ENCODE data around the gene SEMA3B. TPM values are rescaled to one million over a fixed set of nuclear protein-coding genes. Genes with fewer than 3 reads are reported as not detected.

Gene SEMA3B
- total and polyA plus RNA-seq, 2 donors from 2014 or later: 96.1 to 99.9 TPM

DNA sequence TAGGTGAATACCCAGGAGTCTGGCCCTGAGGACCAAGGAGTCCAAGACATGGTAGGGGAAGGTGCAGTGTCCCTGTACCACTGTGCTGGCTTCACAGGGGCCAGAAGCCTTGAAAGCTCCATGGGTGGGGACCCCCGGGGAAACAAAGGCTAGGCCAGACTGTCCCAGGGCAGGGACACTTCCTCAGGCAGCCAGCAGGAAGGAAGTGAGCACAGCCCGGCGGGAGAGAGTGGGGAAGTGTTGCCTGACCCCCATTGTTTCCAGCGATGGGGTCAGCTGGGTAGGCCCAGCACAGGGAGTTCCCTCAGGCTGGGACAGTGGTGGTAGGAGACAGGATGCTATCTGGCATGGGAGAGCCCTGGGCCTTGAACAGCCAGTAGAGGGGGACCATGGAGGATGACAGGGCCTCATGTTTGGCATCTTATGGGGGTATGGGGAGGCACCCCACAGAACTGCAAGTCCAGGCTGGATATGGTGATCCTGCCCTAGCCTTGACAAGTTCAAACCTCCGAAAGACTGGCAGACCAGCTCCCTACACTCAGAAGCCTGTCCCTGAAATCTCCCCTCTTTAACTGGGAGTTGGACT, 54.8 kb downstream of the SEMA3B start:
- H3K27me3 ChIP-seq (ENCODE audit: control insufficient read depth, insufficient read depth, low read length): no peaks in the 10 kb centered on the region
- no peaks in the 10 kb centered on the region for H3K9me3 ChIP-seq (ENCODE audit: control insufficient read depth in 2 of 3, insufficient read depth in 1 of 3, low read length in 3 of 3)
- FAIRE-seq (no peak), DNase-seq (peak in 1 of 5 donors; percentile 63)
- peaks cover 3 to 15% (median 12%) of the 10 kb centered on the region in 3 donors for H3K36me3 ChIP-seq (ENCODE audit: control insufficient read depth in 2 of 3, insufficient read depth in 3 of 3, low read length in 3 of 3)
- TF ChIP-seq, protein P1, sequence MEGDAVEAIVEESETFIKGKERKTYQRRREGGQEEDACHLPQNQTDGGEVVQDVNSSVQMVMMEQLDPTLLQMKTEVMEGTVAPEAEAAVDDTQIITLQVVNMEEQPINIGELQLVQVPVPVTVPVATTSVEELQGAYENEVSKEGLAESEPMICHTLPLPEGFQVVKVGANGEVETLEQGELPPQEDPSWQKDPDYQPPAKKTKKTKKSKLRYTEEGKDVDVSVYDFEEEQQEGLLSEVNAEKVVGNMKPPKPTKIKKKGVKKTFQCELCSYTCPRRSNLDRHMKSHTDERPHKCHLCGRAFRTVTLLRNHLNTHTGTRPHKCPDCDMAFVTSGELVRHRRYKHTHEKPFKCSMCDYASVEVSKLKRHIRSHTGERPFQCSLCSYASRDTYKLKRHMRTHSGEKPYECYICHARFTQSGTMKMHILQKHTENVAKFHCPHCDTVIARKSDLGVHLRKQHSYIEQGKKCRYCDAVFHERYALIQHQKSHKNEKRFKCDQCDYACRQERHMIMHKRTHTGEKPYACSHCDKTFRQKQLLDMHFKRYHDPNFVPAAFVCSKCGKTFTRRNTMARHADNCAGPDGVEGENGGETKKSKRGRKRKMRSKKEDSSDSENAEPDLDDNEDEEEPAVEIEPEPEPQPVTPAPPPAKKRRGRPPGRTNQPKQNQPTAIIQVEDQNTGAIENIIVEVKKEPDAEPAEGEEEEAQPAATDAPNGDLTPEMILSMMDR (IDR thresholded peaks at IDR 0.05; ENCODE audit: borderline replicate concordance, extremely low read depth, insufficient read depth): no peak
- intact Hi-C loops (cut with DNase I): no loop called here
- H3K4me3 ChIP-seq (ENCODE audit: low read length in 3 of 3): peak overlapping the region in 1 of 3 donors; percentile 25
- peak overlapping the region in 1 of 3 donors; percentile 38 for H3K9ac ChIP-seq (ENCODE audit: low read length in 3 of 3)
- H3K4me1 ChIP-seq (ENCODE audit: control insufficient read depth in 2 of 3, insufficient read depth in 2 of 3, low read depth in 1 of 3, low read length in 3 of 3): peaks cover 3 to 46% (median 31%) of the 10 kb centered on the region in 3 donors
- H3K27ac ChIP-seq (ENCODE audit: low read depth in 2 of 2, low read length in 2 of 2): peak overlapping the region; percentile 86 to 87

GRCh38 chr3:50324351-50325112, 55.6 kb downstream of the SEMA3B start:
- intact Hi-C loops (cut with DNase I): no loop called here
- no peaks in the 10 kb centered on the region for H3K9me3 ChIP-seq (ENCODE audit: control insufficient read depth in 2 of 3, insufficient read depth in 1 of 3, low read length in 3 of 3)
- peak overlapping the region; percentile 70 to 73 for H3K27ac ChIP-seq (ENCODE audit: low read depth in 2 of 2, low read length in 2 of 2)
- DNase-seq (peak in 4 of 5 donors; percentile 62 to 86 (median 76)), FAIRE-seq (no peak)
- H3K36me3 ChIP-seq (ENCODE audit: control insufficient read depth in 2 of 3, insufficient read depth in 3 of 3, low read length in 3 of 3): peaks cover 0 to 14% (median 8%) of the 10 kb centered on the region in 3 donors
- TF ChIP-seq, protein P1 (IDR thresholded peaks at IDR 0.05; ENCODE audit: borderline replicate concordance, extremely low read depth, insufficient read depth): peak; percentile 87
- H3K4me3 ChIP-seq (ENCODE audit: low read length in 3 of 3): peak overlapping the region in 1 of 3 donors; percentile 25
- H3K9ac ChIP-seq (ENCODE audit: low read length in 3 of 3): peak overlapping the region in 1 of 3 donors; percentile 38
- H3K27me3 ChIP-seq (ENCODE audit: control insufficient read depth, insufficient read depth, low read length): no peaks in the 10 kb centered on the region
- peaks cover 3 to 40% (median 25%) of the 10 kb centered on the region in 3 donors for H3K4me1 ChIP-seq (ENCODE audit: control insufficient read depth in 2 of 3, insufficient read depth in 2 of 3, low read depth in 1 of 3, low read length in 3 of 3)

DNA sequence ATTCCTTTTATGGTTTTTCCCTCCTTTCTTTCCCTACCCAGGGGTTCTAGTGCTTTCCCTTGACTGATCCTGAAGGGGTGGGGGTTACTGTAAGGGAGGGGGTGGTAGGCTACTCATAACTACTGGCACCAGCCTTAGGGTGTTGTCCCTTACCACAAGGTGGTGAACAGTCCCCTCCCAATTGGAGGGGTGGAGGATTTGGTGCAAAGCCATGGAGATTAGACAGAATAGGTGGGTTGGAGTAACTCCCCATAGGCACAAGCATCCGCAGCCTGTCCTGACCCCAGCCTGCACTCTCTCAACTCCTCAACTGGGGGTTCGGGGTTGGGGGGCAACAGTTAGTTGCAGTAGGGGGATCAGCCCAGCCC, 56.1 kb downstream of the SEMA3B start:
- no peak overlapping the region for H3K27ac ChIP-seq (ENCODE audit: low read depth in 2 of 2, low read length in 2 of 2)
- DNase-seq (no peak), FAIRE-seq (no peak)
- no peak overlapping the region for H3K4me3 ChIP-seq (ENCODE audit: low read length in 3 of 3)
- no peaks in the 10 kb centered on the region for H3K9me3 ChIP-seq (ENCODE audit: control insufficient read depth in 2 of 3, insufficient read depth in 1 of 3, low read length in 3 of 3)
- H3K36me3 ChIP-seq (ENCODE audit: control insufficient read depth in 2 of 3, insufficient read depth in 3 of 3, low read length in 3 of 3): peaks cover 3 to 20% (median 6%) of the 10 kb centered on the region in 3 donors
- H3K4me1 ChIP-seq (ENCODE audit: control insufficient read depth in 2 of 3, insufficient read depth in 2 of 3, low read depth in 1 of 3, low read length in 3 of 3): peaks cover under 1 to 35% (median 19%) of the 10 kb centered on the region in 3 donors
- intact Hi-C loops (cut with DNase I): no loop called here
- TF ChIP-seq, protein P1 (IDR thresholded peaks at IDR 0.05; ENCODE audit: borderline replicate concordance, extremely low read depth, insufficient read depth): no peak
- H3K9ac ChIP-seq (ENCODE audit: low read length in 3 of 3): no peak overlapping the region
- no peaks in the 10 kb centered on the region for H3K27me3 ChIP-seq (ENCODE audit: control insufficient read depth, insufficient read depth, low read length)
